Activated CD4-positive, alpha-beta T cell treated with anti-CD3 and anti-CD28 coated beads for 1 hour (primary cell): ENCODE data around the gene SUSD2.
"Not testable (repeated sequence)": the region's sequence is repeated elsewhere in the genome, so short reads cannot be mapped to it uniquely, and the experiment has no call there.

Source experiments
- DNase-seq: peaks from one replicate; pipeline ENCODE4 v3.0.0-alpha.2; 2020

The SUSD2 gene

DNA sequence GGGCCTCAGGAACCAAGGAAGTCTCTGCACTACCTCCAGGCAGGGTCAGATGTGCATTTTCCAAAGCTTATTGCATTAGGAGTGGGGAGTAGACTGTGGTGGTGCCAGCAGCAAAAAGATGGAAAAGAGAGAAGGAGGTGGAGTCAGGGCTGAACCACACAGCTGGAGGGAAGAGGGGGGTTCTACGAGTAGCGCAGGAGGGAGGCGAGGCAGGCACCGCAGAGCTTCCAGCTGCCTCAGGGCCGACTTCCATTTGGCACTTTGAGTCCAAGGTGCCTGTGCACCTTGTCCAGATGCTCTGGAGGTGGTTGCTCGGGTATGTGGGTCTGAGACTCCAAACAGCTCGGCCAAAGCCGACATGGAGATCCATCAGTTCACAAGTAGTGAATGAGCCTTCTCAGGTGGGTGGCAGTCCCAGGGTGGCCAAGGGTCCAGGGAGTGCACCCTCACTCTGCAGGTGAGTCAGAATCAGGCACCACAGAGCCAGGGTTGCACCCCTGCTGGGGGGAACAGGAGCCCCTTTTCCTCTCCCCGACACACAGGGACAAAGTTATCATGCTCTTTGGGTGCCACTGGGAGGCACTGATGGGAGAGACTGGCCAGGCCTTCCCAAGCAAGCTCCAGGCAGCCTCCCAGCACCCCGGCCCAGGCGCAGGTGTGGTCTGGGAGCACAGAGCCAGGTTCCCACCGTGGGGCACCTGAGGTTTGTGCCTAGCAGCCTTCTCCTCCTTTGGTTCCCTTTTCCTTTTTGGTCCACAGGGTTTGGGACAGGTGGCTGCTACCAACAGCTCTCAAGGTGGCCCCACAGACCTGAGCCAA, 33.4 kb downstream of the SUSD2 start:
- DNase-seq: no peak

DNA sequence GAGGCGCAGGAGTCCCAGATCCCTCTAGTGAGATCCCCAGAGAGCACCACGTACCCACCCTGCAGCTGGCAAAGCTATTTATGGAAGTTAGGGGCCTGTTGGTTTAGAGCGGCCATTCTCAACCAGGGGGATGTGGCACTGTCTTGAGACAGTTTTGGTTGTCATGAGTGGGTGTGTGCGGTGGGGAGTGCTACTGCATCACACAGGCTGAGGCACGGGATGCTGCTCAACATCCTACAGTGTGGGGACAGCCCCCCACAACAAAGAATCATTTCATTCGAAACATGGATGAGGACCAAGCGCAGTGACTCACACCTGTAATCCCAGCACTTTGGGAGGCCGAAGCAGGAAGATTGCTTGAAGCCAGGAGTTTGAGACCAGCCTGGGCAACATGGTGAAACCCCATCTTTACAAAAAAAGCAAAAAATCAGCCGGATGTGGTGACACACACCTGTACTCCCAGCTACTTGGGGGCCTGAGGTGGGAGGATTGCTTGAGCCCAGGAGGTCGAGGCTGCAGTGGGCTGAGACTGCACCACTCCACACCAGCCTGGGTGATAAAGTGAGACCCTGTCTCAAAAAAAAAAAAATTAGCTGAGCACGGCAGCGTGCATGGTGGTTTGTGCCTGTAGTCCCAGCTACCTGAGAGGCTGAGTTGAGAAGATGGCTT, 35.4 kb downstream of the SUSD2 start:
- DNase-seq: no peak

DNA sequence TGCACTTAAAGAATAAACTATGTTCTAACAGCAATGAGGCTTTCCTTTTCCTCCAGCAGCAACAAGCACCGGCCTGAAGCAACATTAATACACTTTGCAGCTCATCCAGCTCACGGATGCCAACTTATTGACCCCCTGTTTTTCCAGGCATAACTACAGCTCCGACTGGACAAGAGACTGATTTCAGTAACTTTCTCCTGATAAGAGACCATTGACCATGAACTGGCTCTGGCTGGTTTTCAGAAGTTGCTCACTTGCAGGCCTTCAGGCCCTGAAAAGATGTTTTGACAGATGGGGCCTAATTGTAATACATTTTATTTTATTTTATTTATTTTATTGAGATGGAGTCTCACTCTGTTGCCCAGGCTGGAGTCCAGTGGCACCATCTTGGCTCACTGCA, 36.1 kb downstream of the SUSD2 start:
- no peak for DNase-seq

- DNase-seq: no peak
These were observed 38.5 kb downstream of the SUSD2 start for GRCh38 chr22:24219750-24220149.

DNA sequence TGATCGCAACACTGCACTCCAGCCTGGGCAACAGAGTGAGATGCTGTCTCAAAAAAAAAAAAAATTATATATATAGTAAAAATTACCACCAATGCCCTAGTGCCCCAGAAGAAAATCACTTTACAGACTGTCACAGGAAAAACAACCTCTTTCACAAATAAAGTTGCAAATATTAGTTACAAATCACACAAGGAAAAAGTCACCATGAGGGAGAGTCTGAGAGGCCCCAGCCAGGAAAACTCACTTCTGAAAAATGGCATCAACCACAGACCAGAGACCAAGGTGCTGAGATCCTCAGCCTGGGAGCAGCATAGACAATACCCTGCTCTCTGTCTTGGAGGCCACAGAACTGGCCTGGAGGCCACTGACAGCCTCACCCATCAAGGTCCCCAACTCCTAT, 43.2 kb downstream of the SUSD2 start:
- DNase-seq: no peak

- DNase-seq: no peak
These were observed 43.8 kb downstream of the SUSD2 start for GRCh38 chr22:24225044-24225601.

DNA sequence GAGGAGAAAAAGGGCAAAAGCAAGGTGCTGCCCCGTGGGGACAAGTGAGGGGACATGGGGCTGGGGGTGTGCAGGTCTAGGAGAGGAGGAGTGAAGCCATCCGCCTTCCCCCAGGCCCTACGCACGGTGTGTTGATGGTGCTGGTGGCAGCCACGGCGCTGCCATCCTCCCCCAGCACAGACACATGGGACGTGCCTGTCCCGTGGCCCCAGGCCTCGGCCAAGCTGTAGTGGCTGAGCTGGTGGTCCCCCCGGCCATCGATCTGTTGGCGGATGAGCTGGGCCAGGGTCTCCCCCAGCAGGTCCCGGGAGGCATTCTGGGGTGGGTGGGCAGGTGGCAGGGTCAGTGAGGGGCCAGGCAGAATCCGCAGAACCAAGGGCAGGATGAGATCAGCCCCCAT, 44.7 kb downstream of the SUSD2 start:
- no peak for DNase-seq

GRCh38 chr22:24230911-24231656, 49.8 kb downstream of the SUSD2 start:
- peak; percentile 43 for DNase-seq

DNA sequence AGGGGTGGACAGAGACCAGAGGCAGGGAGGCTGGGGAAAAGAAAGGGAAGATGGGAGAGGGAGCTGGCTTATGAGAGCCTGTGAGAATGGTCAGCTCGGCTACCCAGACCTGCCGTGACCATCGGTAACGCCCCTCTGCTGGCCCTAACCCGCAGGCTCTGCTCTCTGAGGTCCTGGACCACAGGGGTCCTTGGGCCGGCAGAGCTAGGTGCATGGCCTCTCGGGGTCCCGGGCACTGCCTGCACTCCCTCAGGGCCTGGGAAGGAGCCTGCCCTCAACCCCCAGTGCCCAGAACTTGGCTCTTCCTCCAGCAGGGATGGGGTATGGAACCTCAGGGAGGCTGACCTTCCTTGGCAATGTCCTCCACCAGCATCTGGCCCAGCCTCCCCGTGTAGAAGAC, 50.4 kb downstream of the SUSD2 start:
- DNase-seq: no peak

GRCh38 chr22:24232124-24232523, 50.8 kb downstream of the SUSD2 start:
- no peak for DNase-seq

DNA sequence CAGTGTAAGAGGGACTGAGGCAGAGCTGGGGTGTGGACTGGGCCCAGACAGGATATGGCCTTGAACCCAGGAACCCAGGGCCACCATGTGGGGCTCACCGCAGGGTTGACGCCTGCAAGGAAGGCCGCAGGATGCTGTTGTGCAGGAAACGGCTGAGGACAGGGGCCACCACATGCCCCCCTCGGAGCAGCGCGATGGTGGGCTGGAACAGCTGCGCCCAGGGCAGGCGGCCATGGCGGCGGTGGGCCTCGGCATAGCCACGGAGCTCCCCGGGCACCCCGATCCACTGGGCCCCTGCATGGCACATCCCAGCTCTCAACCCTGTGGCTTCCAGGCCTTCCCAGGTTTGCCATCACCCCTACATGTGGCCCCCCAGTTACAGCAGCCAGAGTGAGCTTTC, 51.4 kb downstream of the SUSD2 start:
- no peak for DNase-seq

GRCh38 chr22:24233235-24233634, 51.9 kb downstream of the SUSD2 start:
- no peak for DNase-seq

DNA sequence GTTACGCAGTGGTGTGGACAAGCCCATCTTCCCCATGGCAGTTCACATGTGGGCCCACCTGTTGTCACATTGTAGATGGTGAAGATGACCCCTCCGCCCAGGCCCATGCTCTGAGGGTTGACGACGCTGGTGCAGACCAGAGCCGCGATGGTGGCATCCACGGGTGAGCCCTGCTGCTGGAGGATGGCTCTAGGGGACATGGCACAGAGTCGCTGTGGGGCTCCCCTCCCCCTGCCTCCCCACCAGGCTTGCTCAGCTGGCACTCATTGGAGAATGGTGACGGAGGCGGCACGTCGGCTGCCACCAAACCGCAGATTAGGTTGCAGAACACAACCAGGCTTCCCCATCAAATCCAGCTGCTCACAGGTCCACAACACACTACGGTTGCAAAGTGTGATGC, 52.5 kb downstream of the SUSD2 start:
- no peak for DNase-seq

GRCh38 chr22:24235315-24235714, 54.0 kb downstream of the SUSD2 start:
- no peak for DNase-seq

- no peak for DNase-seq
These were observed 55.4 kb downstream of the SUSD2 start for GRCh38 chr22:24236656-24237055.

- DNase-seq: not testable (repeated sequence)
These were observed 56.9 kb downstream of the SUSD2 start for GRCh38 chr22:24238101-24238694.
